HG03280 (cell line): ENCODE data around the gene SYT1.
A peak's percentile ranks its signal among the peaks of the same experiment; 100 is the strongest.

Experiments used
- ATAC-seq: cut with Tn5 transposase; IDR thresholded peaks from one replicate; pipeline ENCODE4 v1.9.1; 2021; ENCODE audit warnings: mild to moderate bottlenecking, moderate library complexity; ENCODE audit not compliant: unreplicated experiment

Gene SYT1

GRCh38 chr12:79331870-79332269, 467.3 kb downstream of the SYT1 start:
- ATAC-seq: no peak

DNA sequence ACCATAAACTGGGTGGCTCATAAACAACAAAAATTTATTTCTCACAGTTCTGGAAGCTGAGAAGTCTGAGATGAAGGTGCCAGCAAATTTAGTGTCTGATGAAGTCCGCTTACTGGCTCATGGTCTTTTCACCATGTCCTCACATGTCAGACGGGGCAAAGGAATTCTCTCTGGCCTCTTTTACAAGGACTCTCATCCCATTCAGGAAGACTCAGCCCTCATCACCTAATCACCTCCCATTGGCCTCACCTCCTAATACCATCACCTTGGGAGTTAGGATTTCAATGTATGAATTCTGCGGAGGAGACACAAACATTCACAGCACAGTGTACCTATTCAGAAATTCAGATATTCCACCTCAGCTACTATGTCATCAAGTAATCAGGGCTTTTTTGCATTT, 468.6 kb downstream of the SYT1 start:
- ATAC-seq: no peak

DNA sequence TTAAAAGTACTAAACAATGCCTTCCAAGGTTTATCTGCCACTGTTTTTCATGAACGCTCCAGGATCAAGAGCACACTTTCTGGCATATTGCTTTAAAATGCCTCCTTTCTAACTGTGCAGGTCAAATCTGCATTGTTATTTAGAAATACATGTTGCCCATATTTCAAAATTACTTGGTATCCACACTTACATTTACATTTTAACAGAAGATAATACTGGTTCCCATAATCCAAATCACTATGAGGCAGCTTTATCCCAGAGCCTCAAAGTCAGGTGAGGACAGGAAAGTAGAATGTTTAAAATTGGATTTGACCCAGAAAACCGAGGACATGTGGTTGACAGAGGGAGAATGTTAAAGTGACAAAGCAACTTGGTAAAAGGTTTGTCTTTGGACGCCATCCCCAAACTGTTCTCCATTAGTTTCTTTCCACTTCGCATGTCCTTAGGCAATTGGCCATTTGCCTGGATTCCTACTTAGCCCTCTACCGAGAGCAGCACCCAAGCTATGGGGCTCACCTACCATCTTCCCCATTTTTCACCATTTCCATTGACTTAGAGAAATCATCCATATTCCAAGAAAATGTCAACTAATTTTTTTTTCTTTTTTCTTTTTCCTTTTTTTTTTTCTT, 473.2 kb downstream of the SYT1 start:
- ATAC-seq: no peak

GRCh38 chr12:79344855-79345847, 480.6 kb downstream of the SYT1 start:
- peak; percentile 61 for ATAC-seq

- ATAC-seq: no peak
Measured at GRCh38 chr12:79347866-79348265, 483.3 kb downstream of the SYT1 start.

- ATAC-seq: no peak
Measured at GRCh38 chr12:79351251-79351650, 486.7 kb downstream of the SYT1 start.

DNA sequence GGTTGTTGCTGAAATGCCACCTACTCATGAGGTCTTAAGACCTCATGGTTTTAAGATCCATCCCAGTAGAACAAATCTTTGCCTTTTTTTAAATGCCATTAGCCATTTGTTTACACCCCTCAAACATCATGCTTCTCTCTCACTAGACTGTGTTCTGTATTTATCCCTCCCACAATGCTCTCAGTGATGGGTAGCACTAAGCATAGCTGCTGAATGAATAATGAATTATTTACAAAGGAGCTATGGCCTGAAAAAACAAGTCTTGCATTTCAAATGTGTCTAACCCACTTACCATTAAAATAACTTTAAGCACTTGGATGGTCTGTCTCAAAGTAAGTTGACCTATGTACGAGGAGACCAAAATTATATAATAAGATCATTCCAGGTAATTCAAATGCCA, 491.6 kb downstream of the SYT1 start:
- no peak for ATAC-seq

DNA sequence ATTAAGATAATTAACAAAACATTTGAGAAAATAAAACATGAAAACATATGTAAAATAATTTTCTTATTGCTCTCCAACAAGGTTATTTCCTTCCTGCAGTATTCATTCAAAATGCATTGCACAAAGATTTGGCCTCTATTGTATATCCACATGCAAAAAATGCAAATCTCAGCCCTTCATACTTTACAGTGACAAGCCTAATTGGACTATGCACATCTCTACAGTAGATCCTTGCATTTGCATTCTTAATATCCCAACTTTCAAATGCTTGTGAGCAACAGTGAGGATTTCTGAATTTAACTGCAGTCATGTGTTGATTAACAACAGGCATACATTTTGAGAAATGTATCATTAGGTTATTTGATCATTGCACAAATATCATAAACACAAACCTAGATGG, 492.5 kb downstream of the SYT1 start:
- ATAC-seq: no peak

- ATAC-seq: no peak
Measured at GRCh38 chr12:79358716-79359300, 494.2 kb downstream of the SYT1 start.

DNA sequence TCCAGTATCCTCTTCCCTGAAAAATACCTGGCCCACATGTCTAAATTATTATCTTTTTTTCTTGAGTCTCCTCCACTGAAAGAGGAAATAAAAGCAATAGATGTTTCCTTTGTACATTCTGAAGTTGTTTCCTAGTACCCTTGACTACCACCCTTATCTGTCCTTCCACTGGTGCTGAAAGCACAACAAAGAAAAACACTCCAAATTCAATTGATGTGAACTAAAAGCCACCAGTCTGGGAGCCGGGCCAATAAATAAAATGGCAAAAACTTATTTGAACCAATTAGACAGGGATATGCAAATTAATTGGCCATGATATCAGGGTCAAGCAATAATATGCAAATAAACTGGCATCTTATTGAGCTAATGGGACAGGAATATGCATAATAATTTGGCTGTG, 495.7 kb downstream of the SYT1 start:
- ATAC-seq: no peak

DNA sequence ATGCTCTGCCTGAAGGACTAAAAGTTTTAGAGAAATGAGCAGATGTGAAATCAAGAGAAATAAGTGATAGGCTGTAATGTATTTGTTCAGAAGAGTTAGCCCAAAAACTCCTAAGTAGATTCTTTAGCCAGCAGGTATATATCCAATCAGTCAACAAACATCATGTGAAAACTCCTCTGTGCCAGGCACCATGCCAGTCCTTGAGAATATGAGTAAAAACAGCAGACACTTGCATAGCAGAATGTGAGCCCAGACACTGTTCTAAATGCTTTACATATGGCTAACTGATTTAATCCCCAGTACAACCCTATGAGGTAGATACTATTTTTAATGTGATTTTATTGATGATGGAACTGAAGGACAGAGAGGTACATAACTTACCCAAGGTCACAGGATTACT, 496.4 kb downstream of the SYT1 start:
- no peak for ATAC-seq

DNA sequence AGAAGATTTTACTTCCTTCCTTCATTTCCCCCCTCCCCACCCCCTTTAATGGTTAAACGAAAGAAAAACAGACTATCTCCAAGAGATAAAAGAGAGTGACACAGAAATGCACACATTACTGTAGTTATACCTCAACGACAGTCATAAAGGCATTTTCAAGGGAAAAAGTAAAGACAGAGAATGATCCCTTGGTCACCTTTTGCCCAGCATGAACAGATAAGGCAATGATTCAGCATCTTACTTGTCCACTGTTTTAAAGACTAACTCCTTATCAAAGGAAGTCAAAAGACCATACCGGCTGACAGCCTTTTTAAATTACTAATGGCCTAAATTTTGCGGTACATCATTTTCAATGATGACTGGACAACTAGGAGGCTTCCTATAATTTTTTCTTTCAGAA, 499.6 kb downstream of the SYT1 start:
- ATAC-seq: no peak

- no peak for ATAC-seq
Measured at GRCh38 chr12:79366374-79366773, 501.8 kb downstream of the SYT1 start.

- ATAC-seq: no peak
Measured at GRCh38 chr12:79367032-79367589, 502.5 kb downstream of the SYT1 start.

DNA sequence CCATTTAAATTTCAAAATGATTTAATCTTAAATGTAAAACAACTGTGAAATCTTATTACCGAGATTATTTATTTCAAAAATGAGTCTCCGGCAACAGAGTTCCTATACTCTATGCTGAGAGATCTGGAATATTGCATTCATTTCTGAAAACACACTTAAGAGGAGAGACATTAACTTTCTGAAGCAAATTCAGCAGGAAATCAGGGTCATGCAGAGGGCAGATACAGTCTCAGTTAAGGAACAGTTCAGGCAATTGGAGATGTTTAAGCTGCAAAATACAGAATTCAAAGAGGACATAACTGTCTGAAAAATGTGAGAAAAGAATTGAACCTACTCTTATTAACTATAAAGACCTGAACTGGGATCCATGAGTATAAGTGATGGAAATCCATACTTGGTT, 505.4 kb downstream of the SYT1 start:
- ATAC-seq: no peak

GRCh38 chr12:79371226-79371625, 506.7 kb downstream of the SYT1 start:
- ATAC-seq: no peak

DNA sequence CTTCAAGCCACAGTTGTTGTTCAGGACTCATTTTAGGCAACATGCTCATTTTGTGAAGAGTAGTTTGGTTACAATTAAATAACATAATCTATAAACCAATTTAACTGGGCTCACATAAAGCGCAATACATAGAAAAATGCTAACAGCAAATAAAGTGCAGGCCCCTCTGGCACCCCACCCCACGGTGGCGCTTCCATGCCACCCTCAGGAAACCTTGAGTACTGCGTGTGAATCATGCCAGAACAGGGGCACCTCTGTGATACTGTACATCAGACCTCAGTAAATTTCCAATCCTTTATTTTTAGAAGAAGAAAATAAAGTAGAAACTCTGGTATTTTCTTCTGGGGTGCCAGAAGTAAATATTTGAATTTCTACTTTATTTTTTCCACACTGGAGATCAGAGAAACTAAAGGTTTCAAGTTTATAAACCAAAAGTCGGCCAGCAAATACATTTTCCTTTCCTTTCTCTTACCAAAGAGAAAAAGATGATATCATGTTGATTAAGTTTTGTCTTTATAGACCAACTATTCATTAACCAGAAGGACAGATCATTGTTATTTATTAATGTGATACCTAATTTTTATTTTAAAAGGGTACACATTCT, 509.4 kb downstream of the SYT1 start:
- peak; percentile 83 for ATAC-seq

- no peak for ATAC-seq
Measured at GRCh38 chr12:79374545-79374944, 510.0 kb downstream of the SYT1 start.

GRCh38 chr12:79375050-79375449, 510.5 kb downstream of the SYT1 start:
- ATAC-seq: no peak

DNA sequence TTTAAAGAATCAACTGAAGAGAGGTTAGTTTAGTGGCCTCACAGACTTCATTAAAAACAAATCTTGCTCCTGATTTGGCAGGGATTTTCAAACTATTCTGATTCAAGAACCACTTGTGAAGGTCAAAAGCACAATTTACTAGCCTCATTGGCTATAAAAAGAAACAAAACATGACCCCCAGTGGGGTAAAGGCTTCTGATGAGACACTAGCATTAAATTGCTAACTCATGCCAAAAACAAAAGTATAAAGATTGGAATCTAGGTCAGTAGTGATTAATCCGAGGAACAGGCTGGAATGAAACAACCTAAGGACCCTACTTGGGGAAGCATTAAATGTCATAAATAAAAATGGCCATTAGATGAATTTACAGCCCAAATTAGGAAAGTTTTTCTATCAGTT, 513.9 kb downstream of the SYT1 start:
- ATAC-seq: no peak

DNA sequence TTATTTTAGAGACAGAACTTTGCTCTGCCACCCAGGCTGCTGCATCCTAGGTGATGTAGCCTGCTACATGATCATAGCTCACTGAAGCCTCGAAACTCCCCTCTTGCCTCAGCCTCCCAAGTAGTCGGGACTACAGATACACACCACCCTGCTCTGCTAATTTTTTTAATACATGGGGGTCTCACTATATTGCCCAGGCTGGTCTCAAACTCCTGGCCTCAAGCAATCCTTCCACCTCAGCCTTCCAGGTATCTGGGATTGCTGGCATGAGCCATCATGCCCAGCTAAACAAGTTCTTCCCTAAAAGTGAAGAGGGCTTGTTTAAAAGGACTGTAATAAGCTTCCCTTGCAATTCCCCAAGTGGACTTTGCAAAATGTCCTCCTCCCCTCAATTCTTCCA, 515.8 kb downstream of the SYT1 start:
- no peak for ATAC-seq
